HepG2 (cell line): ENCODE results near the gene SLC16A3. TPM values are rescaled to one million over a fixed set of nuclear protein-coding genes. Genes with fewer than 3 reads are reported as not detected.

Experiments
- AGO1 ChIP-seq: fragments of 200-400 bp; formaldehyde crosslinking; IDR thresholded peaks from 2 replicates; pipeline ENCODE4 v1.6.1; 2017; ENCODE audit warnings: mild to moderate bottlenecking, low read depth, low read length, moderate library complexity; ENCODE audit not compliant: poor library complexity, severe bottlenecking
- KDM5B ChIP-seq: sonication (generic); formaldehyde crosslinking; IDR thresholded peaks from 2 replicates; pipeline ENCODE4 v1.4.0; 2020; ENCODE audit warnings: missing genetic modification reagents, mild to moderate bottlenecking, borderline replicate concordance
- NCOR1 ChIP-seq: fragments of 200-600 bp; sonication (generic); IDR thresholded peaks from 2 replicates; pipeline ENCODE4 v1.7.0; 2017; ENCODE audit warnings: antibody characterized with exemption, low read length, borderline replicate concordance
- XBP1 ChIP-seq: sonication (generic); formaldehyde crosslinking; IDR thresholded peaks from 2 replicates; pipeline ENCODE4 v1.5.0; 2020; ENCODE audit warnings: missing genetic modification reagents
- ZBTB7A ChIP-seq: sonication (generic); formaldehyde crosslinking; IDR thresholded peaks from 2 replicates; pipeline ENCODE4 v1.8.0; 2022; ENCODE audit warnings: mild to moderate bottlenecking, missing genetic modification reagents
- ZNF30 ChIP-seq: sonication (generic); formaldehyde crosslinking; IDR thresholded peaks from 2 replicates; pipeline ENCODE4 v1.5.0; 2020; ENCODE audit warnings: mild to moderate bottlenecking, missing genetic modification reagents
- ZNF468 ChIP-seq: sonication (generic); formaldehyde crosslinking; IDR thresholded peaks from 2 replicates; pipeline ENCODE4 v1.8.0; 2022; ENCODE audit warnings: mild to moderate bottlenecking, moderate library complexity, missing genetic modification reagents
- polyA plus RNA-seq, 8 experiments: library from polyadenylated mRNA; depleted of rRNA in 3 of 8; stranded (reverse) in 7 of 8; unstranded in 1 of 8; fragments of >200 nt; fragmentation: Illumina TruSeq in 4 of 8; extraction: Trizol in 4 of 8; gene quantifications; 2 replicates each; pipeline versions ENCODE4 v1.2.1 to v1.2.3, GENCODE V29; 2011 to 2016; ENCODE audit warnings: low read depth in 4 of 8, missing spikeins in 1 of 8, mixed read lengths in 1 of 8; ENCODE audit not compliant: insufficient read depth in 1 of 8
- total RNA-seq, 5 experiments: library from RNA; depleted of rRNA; stranded (reverse); fragments of >200 nt; fragmentation: Illumina TruSeq; extraction: Trizol; gene quantifications; 2 replicates each; pipeline ENCODE4 v1.2.3, GENCODE V29; 2016; ENCODE audit warnings: low read depth in 1 of 5
- TF ChIP-seq, protein P1 (sequence below): sonication (generic); formaldehyde crosslinking; IDR thresholded peaks from 2 replicates; pipeline ENCODE4 v1.4.0; 2020; ENCODE audit warnings: mild to moderate bottlenecking, missing genetic modification reagents
- TF ChIP-seq, protein P2 (sequence below): sonication (generic); formaldehyde crosslinking; IDR thresholded peaks from 2 replicates; pipeline ENCODE4 v1.4.0; 2020; ENCODE audit warnings: missing genetic modification reagents
- TF ChIP-seq, protein P3 (sequence below): sonication (generic); formaldehyde crosslinking; IDR thresholded peaks from 2 replicates; pipeline ENCODE4 v1.5.1; 2020; ENCODE audit warnings: mild to moderate bottlenecking, missing genetic modification reagents, moderate library complexity
- TF ChIP-seq, protein P4 (sequence below): sonication (generic); formaldehyde crosslinking; IDR thresholded peaks from 2 replicates; pipeline ENCODE4 v1.4.0; 2020; ENCODE audit warnings: missing genetic modification reagents, borderline replicate concordance
- TF ChIP-seq, protein P5 (sequence below): sonication (generic); formaldehyde crosslinking; IDR thresholded peaks from 2 replicates; pipeline ENCODE4 v1.8.0; 2022; ENCODE audit warnings: low read depth, missing genetic modification reagents

SLC16A3 gene
- total and polyA plus RNA-seq, 2 of the 13 experiments (the other 11 are each of a cell fraction or from before 2014, with no cell fraction given), result 242 to 349 TPM

DNA sequence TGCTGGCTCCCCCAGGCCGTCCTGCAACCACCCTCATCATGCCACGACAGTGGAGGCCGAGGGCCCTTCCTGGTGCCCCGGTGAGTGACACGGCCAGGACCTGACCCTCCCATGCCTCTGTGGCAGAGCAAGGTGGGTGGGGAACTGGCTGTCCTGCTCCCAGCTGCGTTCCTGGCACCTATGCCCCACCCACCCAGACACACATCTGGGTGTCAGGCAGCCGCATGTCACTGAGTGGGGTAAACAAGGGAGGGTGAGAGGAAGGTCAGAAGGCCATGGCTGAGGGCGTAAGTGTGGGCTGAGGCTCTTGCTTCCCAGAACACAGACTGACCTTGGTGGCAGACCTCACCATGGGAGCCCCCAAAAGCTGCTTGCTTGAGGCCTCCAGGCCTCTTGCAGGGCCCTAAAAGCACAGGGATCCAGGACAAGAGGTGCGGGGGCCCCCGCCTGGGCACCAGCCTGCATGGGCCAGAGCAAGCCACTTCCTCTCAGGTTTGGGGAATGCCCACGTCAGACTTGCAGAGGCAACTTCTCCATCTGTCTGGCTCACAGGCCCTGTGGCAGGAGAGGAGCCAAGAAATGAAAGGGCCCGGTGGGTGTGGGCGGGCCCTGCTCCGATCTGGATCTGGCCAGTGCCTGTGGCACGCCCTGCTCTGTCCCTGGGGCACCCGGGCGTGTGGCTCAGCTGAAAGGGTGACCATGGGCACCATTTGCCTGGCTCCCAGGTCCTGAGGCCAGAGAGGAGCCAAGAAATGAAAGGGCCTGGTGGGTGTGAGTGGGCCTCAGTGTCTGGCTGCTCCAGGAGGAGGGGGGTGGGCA, 12.3 kb upstream of the SLC16A3 start (continued):
- TF ChIP-seq, protein P1, sequence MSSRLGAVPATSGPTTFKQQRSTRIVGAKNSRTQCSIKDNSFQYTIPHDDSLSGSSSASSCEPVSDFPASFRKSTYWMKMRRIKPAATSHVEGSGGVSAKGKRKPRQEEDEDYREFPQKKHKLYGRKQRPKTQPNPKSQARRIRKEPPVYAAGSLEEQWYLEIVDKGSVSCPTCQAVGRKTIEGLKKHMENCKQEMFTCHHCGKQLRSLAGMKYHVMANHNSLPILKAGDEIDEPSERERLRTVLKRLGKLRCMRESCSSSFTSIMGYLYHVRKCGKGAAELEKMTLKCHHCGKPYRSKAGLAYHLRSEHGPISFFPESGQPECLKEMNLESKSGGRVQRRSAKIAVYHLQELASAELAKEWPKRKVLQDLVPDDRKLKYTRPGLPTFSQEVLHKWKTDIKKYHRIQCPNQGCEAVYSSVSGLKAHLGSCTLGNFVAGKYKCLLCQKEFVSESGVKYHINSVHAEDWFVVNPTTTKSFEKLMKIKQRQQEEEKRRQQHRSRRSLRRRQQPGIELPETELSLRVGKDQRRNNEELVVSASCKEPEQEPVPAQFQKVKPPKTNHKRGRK, result no peak; the same call in 1 of the 2 replicates
- TF ChIP-seq KDM5B (CRISPR knock-in tag) (no peak), XBP1 (no peak), ZNF468 (peak; percentile 34; the same call in 1 of the 2 replicates), AGO1 (peak; percentile 75), NCOR1 (no peak), ZNF30 (CRISPR knock-in tag) (no peak), ZBTB7A (CRISPR knock-in tag) (peak; percentile 84; the same call in 1 of the 2 replicates)
- TF ChIP-seq, protein P2, sequence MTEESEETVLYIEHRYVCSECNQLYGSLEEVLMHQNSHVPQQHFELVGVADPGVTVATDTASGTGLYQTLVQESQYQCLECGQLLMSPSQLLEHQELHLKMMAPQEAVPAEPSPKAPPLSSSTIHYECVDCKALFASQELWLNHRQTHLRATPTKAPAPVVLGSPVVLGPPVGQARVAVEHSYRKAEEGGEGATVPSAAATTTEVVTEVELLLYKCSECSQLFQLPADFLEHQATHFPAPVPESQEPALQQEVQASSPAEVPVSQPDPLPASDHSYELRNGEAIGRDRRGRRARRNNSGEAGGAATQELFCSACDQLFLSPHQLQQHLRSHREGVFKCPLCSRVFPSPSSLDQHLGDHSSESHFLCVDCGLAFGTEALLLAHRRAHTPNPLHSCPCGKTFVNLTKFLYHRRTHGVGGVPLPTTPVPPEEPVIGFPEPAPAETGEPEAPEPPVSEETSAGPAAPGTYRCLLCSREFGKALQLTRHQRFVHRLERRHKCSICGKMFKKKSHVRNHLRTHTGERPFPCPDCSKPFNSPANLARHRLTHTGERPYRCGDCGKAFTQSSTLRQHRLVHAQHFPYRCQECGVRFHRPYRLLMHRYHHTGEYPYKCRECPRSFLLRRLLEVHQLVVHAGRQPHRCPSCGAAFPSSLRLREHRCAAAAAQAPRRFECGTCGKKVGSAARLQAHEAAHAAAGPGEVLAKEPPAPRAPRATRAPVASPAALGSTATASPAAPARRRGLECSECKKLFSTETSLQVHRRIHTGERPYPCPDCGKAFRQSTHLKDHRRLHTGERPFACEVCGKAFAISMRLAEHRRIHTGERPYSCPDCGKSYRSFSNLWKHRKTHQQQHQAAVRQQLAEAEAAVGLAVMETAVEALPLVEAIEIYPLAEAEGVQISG, result no peak; the same call in 1 of the 2 replicates
- TF ChIP-seq, protein P3, sequence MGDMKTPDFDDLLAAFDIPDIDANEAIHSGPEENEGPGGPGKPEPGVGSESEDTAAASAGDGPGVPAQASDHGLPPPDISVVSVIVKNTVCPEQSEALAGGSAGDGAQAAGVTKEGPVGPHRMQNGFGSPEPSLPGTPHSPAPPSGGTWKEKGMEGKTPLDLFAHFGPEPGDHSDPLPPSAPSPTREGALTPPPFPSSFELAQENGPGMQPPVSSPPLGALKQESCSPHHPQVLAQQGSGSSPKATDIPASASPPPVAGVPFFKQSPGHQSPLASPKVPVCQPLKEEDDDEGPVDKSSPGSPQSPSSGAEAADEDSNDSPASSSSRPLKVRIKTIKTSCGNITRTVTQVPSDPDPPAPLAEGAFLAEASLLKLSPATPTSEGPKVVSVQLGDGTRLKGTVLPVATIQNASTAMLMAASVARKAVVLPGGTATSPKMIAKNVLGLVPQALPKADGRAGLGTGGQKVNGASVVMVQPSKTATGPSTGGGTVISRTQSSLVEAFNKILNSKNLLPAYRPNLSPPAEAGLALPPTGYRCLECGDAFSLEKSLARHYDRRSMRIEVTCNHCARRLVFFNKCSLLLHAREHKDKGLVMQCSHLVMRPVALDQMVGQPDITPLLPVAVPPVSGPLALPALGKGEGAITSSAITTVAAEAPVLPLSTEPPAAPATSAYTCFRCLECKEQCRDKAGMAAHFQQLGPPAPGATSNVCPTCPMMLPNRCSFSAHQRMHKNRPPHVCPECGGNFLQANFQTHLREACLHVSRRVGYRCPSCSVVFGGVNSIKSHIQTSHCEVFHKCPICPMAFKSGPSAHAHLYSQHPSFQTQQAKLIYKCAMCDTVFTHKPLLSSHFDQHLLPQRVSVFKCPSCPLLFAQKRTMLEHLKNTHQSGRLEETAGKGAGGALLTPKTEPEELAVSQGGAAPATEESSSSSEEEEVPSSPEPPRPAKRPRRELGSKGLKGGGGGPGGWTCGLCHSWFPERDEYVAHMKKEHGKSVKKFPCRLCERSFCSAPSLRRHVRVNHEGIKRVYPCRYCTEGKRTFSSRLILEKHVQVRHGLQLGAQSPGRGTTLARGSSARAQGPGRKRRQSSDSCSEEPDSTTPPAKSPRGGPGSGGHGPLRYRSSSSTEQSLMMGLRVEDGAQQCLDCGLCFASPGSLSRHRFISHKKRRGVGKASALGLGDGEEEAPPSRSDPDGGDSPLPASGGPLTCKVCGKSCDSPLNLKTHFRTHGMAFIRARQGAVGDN (CRISPR knock-in tag), result peak; percentile 3
- TF ChIP-seq, protein P4, sequence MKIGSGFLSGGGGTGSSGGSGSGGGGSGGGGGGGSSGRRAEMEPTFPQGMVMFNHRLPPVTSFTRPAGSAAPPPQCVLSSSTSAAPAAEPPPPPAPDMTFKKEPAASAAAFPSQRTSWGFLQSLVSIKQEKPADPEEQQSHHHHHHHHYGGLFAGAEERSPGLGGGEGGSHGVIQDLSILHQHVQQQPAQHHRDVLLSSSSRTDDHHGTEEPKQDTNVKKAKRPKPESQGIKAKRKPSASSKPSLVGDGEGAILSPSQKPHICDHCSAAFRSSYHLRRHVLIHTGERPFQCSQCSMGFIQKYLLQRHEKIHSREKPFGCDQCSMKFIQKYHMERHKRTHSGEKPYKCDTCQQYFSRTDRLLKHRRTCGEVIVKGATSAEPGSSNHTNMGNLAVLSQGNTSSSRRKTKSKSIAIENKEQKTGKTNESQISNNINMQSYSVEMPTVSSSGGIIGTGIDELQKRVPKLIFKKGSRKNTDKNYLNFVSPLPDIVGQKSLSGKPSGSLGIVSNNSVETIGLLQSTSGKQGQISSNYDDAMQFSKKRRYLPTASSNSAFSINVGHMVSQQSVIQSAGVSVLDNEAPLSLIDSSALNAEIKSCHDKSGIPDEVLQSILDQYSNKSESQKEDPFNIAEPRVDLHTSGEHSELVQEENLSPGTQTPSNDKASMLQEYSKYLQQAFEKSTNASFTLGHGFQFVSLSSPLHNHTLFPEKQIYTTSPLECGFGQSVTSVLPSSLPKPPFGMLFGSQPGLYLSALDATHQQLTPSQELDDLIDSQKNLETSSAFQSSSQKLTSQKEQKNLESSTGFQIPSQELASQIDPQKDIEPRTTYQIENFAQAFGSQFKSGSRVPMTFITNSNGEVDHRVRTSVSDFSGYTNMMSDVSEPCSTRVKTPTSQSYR (CRISPR knock-in tag), result peak; percentile 69; the same call in 1 of the 2 replicates
- TF ChIP-seq, protein P5, sequence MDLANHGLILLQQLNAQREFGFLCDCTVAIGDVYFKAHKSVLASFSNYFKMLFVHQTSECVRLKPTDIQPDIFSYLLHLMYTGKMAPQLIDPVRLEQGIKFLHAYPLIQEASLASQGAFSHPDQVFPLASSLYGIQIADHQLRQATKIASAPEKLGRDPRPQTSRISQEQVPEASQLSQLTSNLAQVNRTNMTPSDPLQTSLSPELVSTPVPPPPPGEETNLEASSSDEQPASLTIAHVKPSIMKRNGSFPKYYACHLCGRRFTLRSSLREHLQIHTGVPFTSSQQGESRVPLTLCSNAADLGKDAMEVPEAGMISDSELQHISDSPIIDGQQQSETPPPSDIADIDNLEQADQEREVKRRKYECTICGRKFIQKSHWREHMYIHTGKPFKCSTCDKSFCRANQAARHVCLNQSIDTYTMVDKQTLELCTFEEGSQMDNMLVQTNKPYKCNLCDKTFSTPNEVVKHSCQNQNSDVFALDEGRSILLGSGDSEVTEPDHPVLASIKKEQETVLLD (CRISPR knock-in tag), result no peak
